NT2/D1 (cell line): ENCODE results near the gene GRIPAP1.

Experiments used
- SUZ12 ChIP-seq: IDR thresholded peaks from 2 replicates; pipeline ENCODE4 v1.6.1; 2011; ENCODE audit not compliant: insufficient read length, insufficient read depth; ENCODE audit errors: extremely low read depth
- YY1 ChIP-seq: IDR thresholded peaks from 2 replicates; pipeline ENCODE4 v1.6.1; 2011; ENCODE audit not compliant: insufficient read length, insufficient read depth

- TF ChIP-seq YY1 (no peak), SUZ12 (no peak)
Observed at GRCh38 chrX:48934581-48935300, 67.3 kb downstream of the GRIPAP1 start.
